ENCODE results near the gene DNM1L.
"Not testable (repeated sequence)": the region's sequence is repeated elsewhere in the genome, so short reads cannot be mapped to it uniquely, and the experiment has no call there.

The DNM1L gene

GRCh38 chr12:32693036-32693435 is 13.9 kb downstream of the DNM1L start:
- no peak for DNase-seq (ENCODE audit: low read depth)
- TF ChIP-seq CTCF (conservative IDR thresholded peaks at IDR 0.05; ENCODE audit: low read depth, low read length) = no peak
- H3K4me3 ChIP-seq (ENCODE audit: low read depth, low read length) = no peak overlapping the region

GRCh38 chr12:32695787-32696186 is 16.7 kb downstream of the DNM1L start:
- no peak for DNase-seq (ENCODE audit: low read depth)
- no peak for TF ChIP-seq CTCF (conservative IDR thresholded peaks at IDR 0.05; ENCODE audit: low read depth, low read length)
- H3K4me3 ChIP-seq (ENCODE audit: low read depth, low read length) = no peak overlapping the region

GRCh38 chr12:32697445-32697844 is 18.3 kb downstream of the DNM1L start:
- no peak for TF ChIP-seq CTCF (conservative IDR thresholded peaks at IDR 0.05; ENCODE audit: low read depth, low read length)
- H3K4me3 ChIP-seq (ENCODE audit: low read depth, low read length) = no peak overlapping the region
- no peak for DNase-seq (ENCODE audit: low read depth)

- no peak for DNase-seq (ENCODE audit: low read depth)
- no peak for TF ChIP-seq CTCF (conservative IDR thresholded peaks at IDR 0.05; ENCODE audit: low read depth, low read length)
- no peak overlapping the region for H3K4me3 ChIP-seq (ENCODE audit: low read depth, low read length)
Measured at GRCh38 chr12:32698285-32698684, 19.2 kb downstream of the DNM1L start.

- DNase-seq (ENCODE audit: low read depth) = not testable (repeated sequence)
Measured at GRCh38 chr12:32699437-32699836, 20.3 kb downstream of the DNM1L start.

GRCh38 chr12:32702473-32702872 is 23.4 kb downstream of the DNM1L start:
- DNase-seq (ENCODE audit: low read depth) = no peak
- no peak for TF ChIP-seq CTCF (conservative IDR thresholded peaks at IDR 0.05; ENCODE audit: low read depth, low read length)
- no peak overlapping the region for H3K4me3 ChIP-seq (ENCODE audit: low read depth, low read length)

More at GRCh38 chr12:32699437-32699836, 20.3 kb downstream of the DNM1L start:
- not testable (repeated sequence) for H3K4me3 ChIP-seq (ENCODE audit: low read depth, low read length)

- no peak for TF ChIP-seq CTCF (conservative IDR thresholded peaks at IDR 0.05; ENCODE audit: low read depth, low read length)
- no peak for DNase-seq (ENCODE audit: low read depth)
Measured at GRCh38 chr12:32702946-32703345, 23.8 kb downstream of the DNM1L start.

GRCh38 chr12:32705783-32706182 is 26.7 kb downstream of the DNM1L start:
- DNase-seq (ENCODE audit: low read depth) = no peak
- no peak for TF ChIP-seq CTCF (conservative IDR thresholded peaks at IDR 0.05; ENCODE audit: low read depth, low read length)
- H3K4me3 ChIP-seq (ENCODE audit: low read depth, low read length) = no peak overlapping the region

More at GRCh38 chr12:32702946-32703345, 23.8 kb downstream of the DNM1L start:
- no peak overlapping the region for H3K4me3 ChIP-seq (ENCODE audit: low read depth, low read length)

All from choroid plexus epithelial cell (primary cell).